Kidney (tissue), 14 donors: ENCODE measurements around the gene BSN. TPM values are rescaled to one million over a fixed set of nuclear protein-coding genes. Genes with fewer than 3 reads are reported as not detected.

Experiments used
- DNase-seq, 5 donors: peaks; one replicate each; pipeline ENCODE4 v3.0.0-alpha.2; 2013 to 2020
- FAIRE-seq: peaks from 2 replicates; lab custom pipeline; 2012; peaks lifted over from hg19 to GRCh38; lab: Jason Lieb, UNC
- H3K27ac ChIP-seq, 2 donors: one replicate each; pipeline ENCODE4 v1.7.0; 2013; ENCODE audit warnings: low read depth in 2 of 2, low read length in 2 of 2, inconsistent platforms in 1 of 2
- H3K27me3 ChIP-seq: one replicate; pipeline ENCODE4 v1.7.1; 2013; ENCODE audit warnings: low read length, inconsistent platforms; ENCODE audit not compliant: control insufficient read depth, insufficient read depth
- H3K36me3 ChIP-seq, 3 donors: one replicate each; pipeline versions ENCODE4 v1.7.0 to v1.7.1; 2013; ENCODE audit warnings: low read length in 3 of 3, control low read depth in 1 of 3, inconsistent platforms in 1 of 3; ENCODE audit not compliant: insufficient read depth in 3 of 3, control insufficient read depth in 2 of 3
- H3K4me1 ChIP-seq, 3 donors: one replicate each; pipeline versions ENCODE4 v1.7.0 to v1.7.1; 2013; ENCODE audit warnings: low read length in 3 of 3, inconsistent platforms in 1 of 3, low read depth in 1 of 3; ENCODE audit not compliant: control insufficient read depth in 2 of 3, insufficient read depth in 2 of 3
- H3K4me3 ChIP-seq, 3 donors: one replicate each; pipeline versions ENCODE4 v1.7.0 to v1.8.1; 2013; ENCODE audit warnings: low read length in 3 of 3, control low read depth in 1 of 3, inconsistent platforms in 1 of 3
- H3K9ac ChIP-seq, 3 donors: one replicate each; pipeline versions ENCODE4 v1.7.0 to v1.7.1; 2013; ENCODE audit warnings: low read length in 3 of 3, control low read depth in 1 of 3, inconsistent platforms in 1 of 3
- H3K9me3 ChIP-seq, 3 donors: one replicate each; pipeline versions ENCODE4 v1.7.0 to v1.7.1; 2013; ENCODE audit warnings: low read length in 3 of 3, control low read depth in 1 of 3, inconsistent platforms in 1 of 3; ENCODE audit not compliant: control insufficient read depth in 2 of 3, insufficient read depth in 1 of 3
- intact Hi-C: fragments of 100-400 bp; cut with DNase I; formaldehyde crosslinking; loops from one replicate; pipeline ENCODE4 v1.11.1; 2022
- polyA plus RNA-seq: library from polyadenylated mRNA; stranded (reverse); fragments of 350-450 nt; fragmentation: Illumina TruSeq; extraction: RNeasy Lipid Tissue Mini Kit (QIAGEN cat#74804); gene quantifications from one replicate; pipeline ENCODE4 v1.2.3, GENCODE V29; 2014; ENCODE audit warnings: low read depth, low replicate concordance; ENCODE audit not compliant: insufficient read depth
- total RNA-seq: library from RNA; stranded (reverse); fragmentation: NEBNext Ultra II Directional; extraction: Animal tissue kit (Norgen Biotek cat#: 25700); gene quantifications from one replicate; pipeline ENCODE4 v1.2.1, GENCODE V29; 2021
- TF ChIP-seq, protein P1 (sequence below): IDR thresholded peaks from 3 replicates; pipeline ENCODE4 v1.5.1; 2012; ENCODE audit warnings: mild to moderate bottlenecking, moderate library complexity, borderline replicate concordance; ENCODE audit not compliant: insufficient read depth; ENCODE audit errors: extremely low read depth
- donor health status: control.
- donor health status: control.
- donor health status: control.
- donor health status: control.
- donor health status: control.
- donor health status: DM: yes; HTN: yes; CAD: no.
- donor health status: Normal renal cell carcinoma (clear cell type).

Gene BSN
- total and polyA plus RNA-seq, 2 donors from 2014 or later = 0.11 to 1.3 TPM

- no peak for FAIRE-seq
- Histone ChIP-seq H3K9me3 (no peaks in the 10 kb centered on the region), H3K4me3 (peak within 1 kb of the TSS; percentile 62 to 69 (median 66)), H3K36me3 (peaks cover 0 to 19% (median 4%) of the 10 kb centered on the region in 3 donors), H3K4me1 (peaks cover 0 to 22% (median 6%) of the 10 kb centered on the region in 3 donors), H3K9ac (peak within 1 kb of the TSS; percentile 46 to 55 (median 51)), H3K27me3 (no peaks in the 10 kb centered on the region), H3K27ac (no peak within 1 kb of the TSS)
- TF ChIP-seq, protein P1, sequence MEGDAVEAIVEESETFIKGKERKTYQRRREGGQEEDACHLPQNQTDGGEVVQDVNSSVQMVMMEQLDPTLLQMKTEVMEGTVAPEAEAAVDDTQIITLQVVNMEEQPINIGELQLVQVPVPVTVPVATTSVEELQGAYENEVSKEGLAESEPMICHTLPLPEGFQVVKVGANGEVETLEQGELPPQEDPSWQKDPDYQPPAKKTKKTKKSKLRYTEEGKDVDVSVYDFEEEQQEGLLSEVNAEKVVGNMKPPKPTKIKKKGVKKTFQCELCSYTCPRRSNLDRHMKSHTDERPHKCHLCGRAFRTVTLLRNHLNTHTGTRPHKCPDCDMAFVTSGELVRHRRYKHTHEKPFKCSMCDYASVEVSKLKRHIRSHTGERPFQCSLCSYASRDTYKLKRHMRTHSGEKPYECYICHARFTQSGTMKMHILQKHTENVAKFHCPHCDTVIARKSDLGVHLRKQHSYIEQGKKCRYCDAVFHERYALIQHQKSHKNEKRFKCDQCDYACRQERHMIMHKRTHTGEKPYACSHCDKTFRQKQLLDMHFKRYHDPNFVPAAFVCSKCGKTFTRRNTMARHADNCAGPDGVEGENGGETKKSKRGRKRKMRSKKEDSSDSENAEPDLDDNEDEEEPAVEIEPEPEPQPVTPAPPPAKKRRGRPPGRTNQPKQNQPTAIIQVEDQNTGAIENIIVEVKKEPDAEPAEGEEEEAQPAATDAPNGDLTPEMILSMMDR = peak; percentile 49
- peak; percentile 94 to 98 (median 96) for DNase-seq
- intact Hi-C loops = no loop called here
These were observed 165.1 kb downstream of the BSN start, which contains the start of gene AMIGO3 for GRCh38 chr3:49719214-49719884. AMIGO3 (minus strand) TSS chr3:49719684; CDS start chr3:49719465, 219 bp downstream.

Other genes with a start within 250 kb of the BSN start
- gene USP4, start 214.4 kb upstream of the BSN start, total RNA-seq = 72.5 TPM
- gene USP4, start 214.4 kb upstream of the BSN start, polyA plus RNA-seq = 28.5 TPM
- gene GPX1, start 196.1 kb upstream of the BSN start, total RNA-seq = 375 TPM
- gene GPX1, start 196.1 kb upstream of the BSN start, polyA plus RNA-seq = 454 TPM
- 709 TPM for gene RHOA, start 142.5 kb upstream of the BSN start, total RNA-seq
- 345 TPM for gene RHOA, start 142.5 kb upstream of the BSN start, polyA plus RNA-seq
- 76.7 TPM for gene TCTA, start 142.1 kb upstream of the BSN start, total RNA-seq
- 83.2 TPM for gene TCTA, start 142.1 kb upstream of the BSN start, polyA plus RNA-seq
- gene AMT, start 132.0 kb upstream of the BSN start, total RNA-seq = 15.2 TPM
- gene AMT, start 132.0 kb upstream of the BSN start, polyA plus RNA-seq = 44.1 TPM
- 22.3 TPM for gene NICN1, start 125.2 kb upstream of the BSN start, total RNA-seq
- gene NICN1, start 125.2 kb upstream of the BSN start, polyA plus RNA-seq = 27.1 TPM
- gene DAG1, start 84.2 kb upstream of the BSN start, total RNA-seq = 122 TPM
- 40.4 TPM for gene DAG1, start 84.2 kb upstream of the BSN start, polyA plus RNA-seq
- 143 TPM for gene APEH, start 119.9 kb downstream of the BSN start, total RNA-seq
- 138 TPM for gene APEH, start 119.9 kb downstream of the BSN start, polyA plus RNA-seq
- gene MST1, start 135.0 kb downstream of the BSN start, total RNA-seq = 77.3 TPM
- 152 TPM for gene MST1, start 135.0 kb downstream of the BSN start, polyA plus RNA-seq
- 43.7 TPM for gene RNF123, start 135.1 kb downstream of the BSN start, total RNA-seq
- gene RNF123, start 135.1 kb downstream of the BSN start, polyA plus RNA-seq = 41.7 TPM
- gene AMIGO3, start 165.2 kb downstream of the BSN start, total RNA-seq = not detected
- 0.73 TPM for gene AMIGO3, start 165.2 kb downstream of the BSN start, polyA plus RNA-seq
- gene GMPPB, start 169.5 kb downstream of the BSN start, total RNA-seq = 37.4 TPM
- gene GMPPB, start 169.5 kb downstream of the BSN start, polyA plus RNA-seq = 25.0 TPM
- 49.6 TPM for gene IP6K1, start 232.1 kb downstream of the BSN start, total RNA-seq
- 21.7 TPM for gene IP6K1, start 232.1 kb downstream of the BSN start, polyA plus RNA-seq
- 0.54 TPM for gene CDHR4, start 245.4 kb downstream of the BSN start, total RNA-seq
- gene CDHR4, start 245.4 kb downstream of the BSN start, polyA plus RNA-seq = not detected
- 6.3 TPM for gene INKA1, start 248.8 kb downstream of the BSN start, total RNA-seq
- gene INKA1, start 248.8 kb downstream of the BSN start, polyA plus RNA-seq = 9.1 TPM